Naive thymus-derived CD4-positive, alpha-beta T cell (primary cell): Measurements from ENCODE around the gene RSPH1. TPM values are rescaled to one million over a fixed set of nuclear protein-coding genes. Genes with fewer than 3 reads are reported as not detected.

ENCODE experiments used
- ATAC-seq: fragments of 150-1000 bp; cut with Tn5 transposase; 2 replicates; pipeline ENCODE4 v1.10.0; 2021; ENCODE audit warnings: mild to moderate bottlenecking, moderate library complexity
- CTCF ChIA-PET: fragments of 350-600 bp; sonication (Branson Sonifier 250); formaldehyde crosslinking; loops from one replicate; lab custom pipeline; 2021; ENCODE audit warnings: antibody characterized with exemption; lab: Charles Lee
- POLR2A ChIA-PET: fragments of 350-600 bp; sonication (Branson Sonifier 250); formaldehyde crosslinking; loops from one replicate; lab custom pipeline; 2021; ENCODE audit warnings: antibody characterized with exemption, inconsistent platforms; lab: Charles Lee
- DNase-seq, 9 donors: peaks; one replicate each; pipeline versions ENCODE4 v3.0.0 to v3.0.0-alpha.2; 2020 to 2022; ENCODE audit warnings: mixed read lengths in 1 of 9
- H3K27ac ChIP-seq: one replicate; pipeline ENCODE4 v1.7.0; 2013; ENCODE audit warnings: mild to moderate bottlenecking, low read depth, low read length, moderate library complexity
- H3K27me3 ChIP-seq, 2 donors: one replicate each; pipeline ENCODE4 v1.7.0; 2013; ENCODE audit warnings: low read length in 2 of 2, mild to moderate bottlenecking in 2 of 2, moderate library complexity in 2 of 2; ENCODE audit not compliant: control insufficient read depth in 2 of 2, insufficient read depth in 2 of 2
- H3K36me3 ChIP-seq, 3 experiments: 1 replicate in 2 of 3; 2 replicates in 1 of 3; pipeline ENCODE4 v1.7.0; 2013; ENCODE audit warnings: low read length in 3 of 3, mild to moderate bottlenecking in 3 of 3, moderate library complexity in 1 of 3; ENCODE audit not compliant: insufficient read depth in 3 of 3, control insufficient read depth in 2 of 3
- H3K4me1 ChIP-seq, 2 donors: one replicate each; pipeline ENCODE4 v1.7.0; 2013; ENCODE audit warnings: low read length in 2 of 2, mild to moderate bottlenecking in 2 of 2, moderate library complexity in 1 of 2; ENCODE audit not compliant: control insufficient read depth in 2 of 2, insufficient read depth in 2 of 2
- H3K4me3 ChIP-seq: 2 replicates; pipeline ENCODE4 v1.7.0; 2013; ENCODE audit warnings: mild to moderate bottlenecking, low read length
- H3K9me3 ChIP-seq, 3 experiments: 1 replicate in 2 of 3; 2 replicates in 1 of 3; pipeline ENCODE4 v1.7.0; 2013; ENCODE audit warnings: low read length in 3 of 3; ENCODE audit not compliant: control insufficient read depth in 2 of 3
- H3K27ac Mint-ChIP-seq, 9 donors: one replicate each; pipeline ENCODE4 v1.8.0; 2020 to 2022; ENCODE audit warnings: mixed read lengths in 9 of 9, mild to moderate bottlenecking in 8 of 9, moderate library complexity in 5 of 9, inconsistent platforms in 2 of 9
- H3K27me3 Mint-ChIP-seq, 5 donors: one replicate each; pipeline ENCODE4 v1.8.0; 2021 to 2022; ENCODE audit warnings: mixed read lengths in 5 of 5, mild to moderate bottlenecking in 1 of 5
- H3K36me3 Mint-ChIP-seq, 5 donors: one replicate each; pipeline ENCODE4 v1.8.0; 2020 to 2022; ENCODE audit warnings: mixed read lengths in 5 of 5, mild to moderate bottlenecking in 3 of 5, inconsistent platforms in 1 of 5
- H3K4me1 Mint-ChIP-seq, 7 donors: one replicate each; pipeline ENCODE4 v1.8.0; 2020 to 2022; ENCODE audit warnings: mixed read lengths in 7 of 7, mild to moderate bottlenecking in 3 of 7, inconsistent platforms in 1 of 7
- H3K4me3 Mint-ChIP-seq, 10 donors: one replicate each; pipeline ENCODE4 v1.8.0; 2020 to 2022; ENCODE audit warnings: mild to moderate bottlenecking in 10 of 10, mixed read lengths in 10 of 10, moderate library complexity in 6 of 10, inconsistent platforms in 2 of 10
- H3K9me3 Mint-ChIP-seq, 11 donors: one replicate each; pipeline ENCODE4 v1.8.0; 2020 to 2022; ENCODE audit warnings: mixed read lengths in 11 of 11, mild to moderate bottlenecking in 4 of 11, inconsistent platforms in 1 of 11, moderate library complexity in 1 of 11
- intact Hi-C, 2 donors: fragments of 100-400 bp; cut with micrococcal nuclease; formaldehyde crosslinking; loops; one replicate each; pipeline ENCODE4 v1.15.1; 2023
- polyA plus RNA-seq, 2 donors: library from polyadenylated mRNA; unstranded; fragments of 300-500 nt; fragmentation: Illumina TruSeq; gene quantifications; one replicate each; pipeline ENCODE4 v1.2.3, GENCODE V29; 2021
- total RNA-seq, 6 experiments: library from RNA in 5 of 6; stranded (reverse) in 5 of 6; gene quantifications; 1 replicate in 5 of 6; 2 replicates in 1 of 6; pipeline ENCODE4 v1.2.3 and lab custom pipeline; 2021 to 2026

RSPH1 gene
- total and polyA plus RNA-seq, 7 experiments from 2014 or later: 0.27 to 0.40 TPM; not detected in 5

GRCh38 chr21:42520628-42521253 lies 24.7 kb upstream of the RSPH1 start:
- no peak overlapping the region for H3K27ac Mint-ChIP-seq
- POLR2A ChIA-PET: no interaction called here
- CTCF ChIA-PET: no interaction called here
- Histone ChIP-seq H3K9me3 (no peaks in the 10 kb centered on the region), H3K27me3 (no peaks in the 10 kb centered on the region), H3K27ac (no peak overlapping the region), H3K36me3 (peaks cover 0 to 62% (median 0%) of the 10 kb centered on the region in 3 experiments), H3K4me1 (peaks cover 6 to 21% of the 10 kb centered on the region in 2 donors), H3K4me3 (no peak overlapping the region)
- intact Hi-C loops: no loop called here
- peaks cover 32 to 62% (median 47%) of the 10 kb centered on the region in 7 donors for H3K4me1 Mint-ChIP-seq
- peaks cover 18 to 56% (median 32%) of the 10 kb centered on the region in 5 donors for H3K36me3 Mint-ChIP-seq
- DNase-seq (no peak), ATAC-seq (no peak)
- no peak overlapping the region for H3K4me3 Mint-ChIP-seq
- H3K9me3 Mint-ChIP-seq: peaks cover 0 to 1% (median 0%) of the 10 kb centered on the region in 11 donors
- no peaks in the 10 kb centered on the region for H3K27me3 Mint-ChIP-seq

- Histone ChIP-seq H3K4me3 (no peak overlapping the region), H3K27ac (no peak overlapping the region), H3K27me3 (no peaks in the 10 kb centered on the region), H3K36me3 (peaks cover 0 to 65% (median 0%) of the 10 kb centered on the region in 3 experiments), H3K4me1 (peaks cover 18 to 20% of the 10 kb centered on the region in 2 donors), H3K9me3 (no peaks in the 10 kb centered on the region)
- Mint-ChIP-seq H3K27me3 (peaks cover 0 to 5% (median 0%) of the 10 kb centered on the region in 5 donors), H3K4me1 (peaks cover 27 to 55% (median 40%) of the 10 kb centered on the region in 7 donors), H3K4me3 (peak overlapping the region in 1 of 10 donors; percentile 56), H3K27ac (no peak overlapping the region), H3K36me3 (peaks cover 18 to 50% (median 27%) of the 10 kb centered on the region in 5 donors), H3K9me3 (no peaks in the 10 kb centered on the region)
- ATAC-seq (no peak), DNase-seq (no peak)
- ChIA-PET POLR2A (no interaction called here), CTCF (interaction anchor here (0.6 kb wide), 1 partner anchor 174 kb away, joined by 3 read pairs; no protein-coding TSS in a partner anchor)
- intact Hi-C loops: no loop called here
Observed at GRCh38 chr21:42518626-42519025, 22.6 kb upstream of the RSPH1 start.

GRCh38 chr21:42518215-42518614 lies 22.2 kb upstream of the RSPH1 start:
- no peaks in the 10 kb centered on the region for H3K9me3 ChIP-seq
- POLR2A ChIA-PET: no interaction called here
- peak overlapping the region in 1 of 9 donors; percentile 41 for H3K27ac Mint-ChIP-seq

GRCh38 chr21:42515708-42516502 lies 19.9 kb upstream of the RSPH1 start:
- Histone ChIP-seq H3K36me3 (peaks cover 0 to 46% (median 0%) of the 10 kb centered on the region in 3 experiments), H3K4me1 (peaks cover 18 to 20% of the 10 kb centered on the region in 2 donors), H3K27ac (no peak overlapping the region), H3K4me3 (no peak overlapping the region), H3K9me3 (no peaks in the 10 kb centered on the region), H3K27me3 (no peaks in the 10 kb centered on the region)
- peaks cover 28 to 54% (median 48%) of the 10 kb centered on the region in 7 donors for H3K4me1 Mint-ChIP-seq
- peaks cover 0 to 16% (median 0%) of the 10 kb centered on the region in 5 donors for H3K27me3 Mint-ChIP-seq
- CTCF ChIA-PET: interaction anchor here (1.0 kb wide), 1 partner anchor 22 kb away, joined by 3 read pairs; no protein-coding TSS in a partner anchor
- H3K27ac Mint-ChIP-seq: peak overlapping the region in 3 of 9 donors; percentile 58 to 88 (median 84)
- POLR2A ChIA-PET: interaction anchor here (0.6 kb wide), 1 partner anchor 89 kb away, joined by 3 read pairs; no protein-coding TSS in a partner anchor
- intact Hi-C loops: loop anchor here in 1 of 2 donors (2.0 kb wide), 1 partner anchor 49 kb away; no protein-coding TSS in a partner anchor
- DNase-seq (no peak), ATAC-seq (no peak)
- H3K36me3 Mint-ChIP-seq: peaks cover 13 to 30% (median 21%) of the 10 kb centered on the region in 5 donors
- peak overlapping the region; percentile 10 to 97 (median 88) for H3K4me3 Mint-ChIP-seq
- H3K9me3 Mint-ChIP-seq: no peaks in the 10 kb centered on the region

More at GRCh38 chr21:42518215-42518614, 22.2 kb upstream of the RSPH1 start:
- Histone ChIP-seq H3K27ac (no peak overlapping the region), H3K4me3 (no peak overlapping the region), H3K4me1 (peaks cover 18 to 20% of the 10 kb centered on the region in 2 donors), H3K27me3 (no peaks in the 10 kb centered on the region), H3K36me3 (peaks cover 0 to 61% (median 0%) of the 10 kb centered on the region in 3 experiments)
- intact Hi-C loops: no loop called here
- Mint-ChIP-seq H3K36me3 (peaks cover 18 to 46% (median 27%) of the 10 kb centered on the region in 5 donors), H3K4me1 (peaks cover 26 to 53% (median 41%) of the 10 kb centered on the region in 7 donors), H3K9me3 (no peaks in the 10 kb centered on the region), H3K27me3 (peaks cover 0 to 6% (median 0%) of the 10 kb centered on the region in 5 donors), H3K4me3 (peak overlapping the region in 1 of 10 donors; percentile 64)
- no peak for DNase-seq
- CTCF ChIA-PET: interaction anchor here (0.6 kb wide), 1 partner anchor 174 kb away, joined by 3 read pairs; no protein-coding TSS in a partner anchor
- no peak for ATAC-seq

- CTCF ChIA-PET: no interaction called here
- Histone ChIP-seq H3K4me3 (peak overlapping the region; percentile 82), H3K36me3 (peaks cover 0 to 36% (median 0%) of the 10 kb centered on the region in 3 experiments), H3K9me3 (no peaks in the 10 kb centered on the region), H3K27me3 (no peaks in the 10 kb centered on the region), H3K27ac (peak overlapping the region; percentile 87), H3K4me1 (peaks cover 18 to 20% of the 10 kb centered on the region in 2 donors)
- peak overlapping the region; percentile 56 to 88 (median 84) for H3K27ac Mint-ChIP-seq
- intact Hi-C loops: loop anchor here (1.0 to 5.0 kb wide), 5 partner anchors 12 to 462 kb away; partner anchors contain the start of genes RSPH1 (in 2 of the 2) and UBASH3A (in 1 of the 2)
- H3K4me1 Mint-ChIP-seq: peaks cover 25 to 46% (median 42%) of the 10 kb centered on the region in 7 donors
- no peak for DNase-seq
- H3K4me3 Mint-ChIP-seq: peak overlapping the region; percentile 76 to 97 (median 88)
- no peaks in the 10 kb centered on the region for H3K9me3 Mint-ChIP-seq
- no peak for ATAC-seq
- POLR2A ChIA-PET: interaction anchor here (0.6 to 2.0 kb wide), 4 partner anchors 9 to 111 kb away, joined by 3 to 13 read pairs (median 5); partner anchors contain the start of gene UBASH3A
- peaks cover 4 to 19% (median 11%) of the 10 kb centered on the region in 5 donors for H3K36me3 Mint-ChIP-seq
- H3K27me3 Mint-ChIP-seq: peaks cover 0 to 19% (median 0%) of the 10 kb centered on the region in 5 donors
Observed at GRCh38 chr21:42514883-42515228, 18.8 kb upstream of the RSPH1 start.
